ENCODE measurements around the gene EIF1B. TPM values are rescaled to one million over a fixed set of nuclear protein-coding genes. Genes with fewer than 3 reads are reported as not detected.

The EIF1B gene
- total RNA-seq, 1 donor from 2014 or later = 339 TPM

- intact Hi-C loops (cut with DNase I) = no loop called here
- DNase-seq (no peak), ATAC-seq (ENCODE audit: poor library complexity) (no peak)
Observed at GRCh38 chr3:40304352-40304751, 5.2 kb upstream of the EIF1B start.

GRCh38 chr3:40306336-40306735 lies 3.2 kb upstream of the EIF1B start:
- DNase-seq = no peak
- intact Hi-C loops (cut with DNase I) = no loop called here
- no peak for ATAC-seq (ENCODE audit: poor library complexity)

- ATAC-seq (ENCODE audit: poor library complexity) = no peak
- intact Hi-C loops (cut with DNase I) = no loop called here
Observed at GRCh38 chr3:40307176-40307575, 2.3 kb upstream of the EIF1B start.

GRCh38 chr3:40308725-40309417 lies 636 bp upstream of the EIF1B start:
- intact Hi-C loops (cut with DNase I) = no loop called here
- ATAC-seq (ENCODE audit: poor library complexity) = peak; percentile 0
- no peak for DNase-seq

More at GRCh38 chr3:40307176-40307575, 2.3 kb upstream of the EIF1B start:
- no peak for DNase-seq

GRCh38 chr3:40309925-40310695 lies 603 bp downstream of the EIF1B start:
- ATAC-seq (ENCODE audit: poor library complexity) = peak; percentile 39
- intact Hi-C loops (cut with DNase I) = no loop called here
- DNase-seq = peak; percentile 61

- intact Hi-C loops (cut with DNase I) = no loop called here
- DNase-seq (no peak), ATAC-seq (ENCODE audit: poor library complexity) (no peak)
Observed at GRCh38 chr3:40310705-40311104, 1.2 kb downstream of the EIF1B start.

- ATAC-seq (ENCODE audit: poor library complexity) = peak; percentile 32
- DNase-seq = no peak
- intact Hi-C loops (cut with DNase I) = no loop called here
Observed at GRCh38 chr3:40312661-40313226, 3.2 kb downstream of the EIF1B start.

GRCh38 chr3:40313975-40314860 lies 4.7 kb downstream of the EIF1B start:
- intact Hi-C loops (cut with DNase I) = no loop called here
- DNase-seq = peak; percentile 48
- peak; percentile 3 for ATAC-seq (ENCODE audit: poor library complexity)

- no peak for DNase-seq
- intact Hi-C loops (cut with DNase I) = loop anchor here (2.0 kb wide), 1 partner anchor 126 kb away; no protein-coding TSS in a partner anchor
- ATAC-seq (ENCODE audit: poor library complexity) = peak; percentile 21
Observed at GRCh38 chr3:40317061-40317855, 7.8 kb downstream of the EIF1B start.

- no peak for ATAC-seq (ENCODE audit: poor library complexity)
- intact Hi-C loops (cut with DNase I) = loop anchor here (10.0 kb wide), 1 partner anchor 113 kb away; no protein-coding TSS in a partner anchor
- no peak for DNase-seq
Observed at GRCh38 chr3:40321818-40322217, 12.3 kb downstream of the EIF1B start.

GRCh38 chr3:40323946-40324345 lies 14.4 kb downstream of the EIF1B start:
- ATAC-seq (ENCODE audit: poor library complexity) (no peak), DNase-seq (no peak)
- intact Hi-C loops (cut with DNase I) = loop anchor here (10.0 kb wide), 1 partner anchor 111 kb away; no protein-coding TSS in a partner anchor

GRCh38 chr3:40324621-40325020 lies 15.1 kb downstream of the EIF1B start:
- intact Hi-C loops (cut with DNase I) = loop anchor here (5.0 to 10.0 kb wide), 2 partner anchors 110 to 1558 kb away; no protein-coding TSS in a partner anchor
- no peak for DNase-seq
- ATAC-seq (ENCODE audit: poor library complexity) = no peak

GRCh38 chr3:40325465-40325864 lies 16.0 kb downstream of the EIF1B start:
- ATAC-seq (ENCODE audit: poor library complexity) (no peak), DNase-seq (no peak)
- intact Hi-C loops (cut with DNase I) = loop anchor here (5.0 to 10.0 kb wide), 2 partner anchors 109 to 1557 kb away; no protein-coding TSS in a partner anchor

- DNase-seq (no peak), ATAC-seq (ENCODE audit: poor library complexity) (no peak)
- intact Hi-C loops (cut with DNase I) = loop anchor here (5.0 to 10.0 kb wide), 2 partner anchors 106 to 1554 kb away; no protein-coding TSS in a partner anchor
Observed at GRCh38 chr3:40328374-40328773, 18.9 kb downstream of the EIF1B start.

GRCh38 chr3:40329071-40329470 lies 19.6 kb downstream of the EIF1B start:
- ATAC-seq (ENCODE audit: poor library complexity) (no peak), DNase-seq (no peak)
- intact Hi-C loops (cut with DNase I) = loop anchor here (5.0 to 10.0 kb wide), 2 partner anchors 106 to 1553 kb away; no protein-coding TSS in a partner anchor

GRCh38 chr3:40332684-40333083 lies 23.2 kb downstream of the EIF1B start:
- DNase-seq = no peak
- intact Hi-C loops (cut with DNase I) = no loop called here
- ATAC-seq (ENCODE audit: poor library complexity) = no peak

GRCh38 chr3:40333416-40333815 lies 23.9 kb downstream of the EIF1B start:
- peak; percentile 92 for ATAC-seq (ENCODE audit: poor library complexity)
- DNase-seq = peak; percentile 64
- intact Hi-C loops (cut with DNase I) = no loop called here

GRCh38 chr3:40333852-40334251 lies 24.3 kb downstream of the EIF1B start:
- DNase-seq (no peak), ATAC-seq (ENCODE audit: poor library complexity) (peak; percentile 15)
- intact Hi-C loops (cut with DNase I) = no loop called here
